HUDEP-2 (cell line): ENCODE measurements around the gene KRT35.
"Not testable (repeated sequence)": the region's sequence is repeated elsewhere in the genome, so short reads cannot be mapped to it uniquely, and the experiment has no call there.

Experiments
- DNase-seq, 76 experiments: peaks; one replicate each; lab custom pipeline; 2025; ENCODE audit not compliant: unreplicated experiment in 76 of 76; lab: John Stamatoyannopoulos, UW

Gene KRT35

GRCh38 chr17:41463746-41464145 is 17.2 kb downstream of the KRT35 start:
- DNase-seq: no peak

GRCh38 chr17:41462705-41463104 is 18.2 kb downstream of the KRT35 start:
- no peak for DNase-seq

GRCh38 chr17:41457676-41458075 is 23.3 kb downstream of the KRT35 start:
- no peak for DNase-seq

GRCh38 chr17:41456204-41456603 is 24.7 kb downstream of the KRT35 start:
- no peak for DNase-seq

GRCh38 chr17:41455236-41455635 is 25.7 kb downstream of the KRT35 start:
- DNase-seq: no peak

DNA sequence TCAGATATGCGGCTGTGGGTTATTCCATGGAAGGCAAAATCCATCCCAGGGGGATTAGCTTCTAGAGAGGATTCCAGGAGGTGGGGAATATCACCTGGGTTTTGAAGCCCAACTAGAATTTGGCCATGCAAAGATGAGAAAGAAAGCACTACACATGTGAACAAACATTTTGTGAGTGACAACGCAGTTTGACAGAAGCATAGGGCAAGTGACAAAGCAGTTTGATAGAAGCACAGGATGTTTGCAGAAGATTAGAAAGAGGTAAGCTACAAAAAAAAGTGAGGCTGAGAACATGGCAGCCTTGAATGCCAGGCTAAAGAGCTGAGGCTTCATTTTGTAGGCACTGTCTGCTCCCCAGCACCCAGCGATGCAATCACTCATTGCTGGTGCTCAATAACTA is 27.9 kb downstream of the KRT35 start:
- no peak for DNase-seq

DNA sequence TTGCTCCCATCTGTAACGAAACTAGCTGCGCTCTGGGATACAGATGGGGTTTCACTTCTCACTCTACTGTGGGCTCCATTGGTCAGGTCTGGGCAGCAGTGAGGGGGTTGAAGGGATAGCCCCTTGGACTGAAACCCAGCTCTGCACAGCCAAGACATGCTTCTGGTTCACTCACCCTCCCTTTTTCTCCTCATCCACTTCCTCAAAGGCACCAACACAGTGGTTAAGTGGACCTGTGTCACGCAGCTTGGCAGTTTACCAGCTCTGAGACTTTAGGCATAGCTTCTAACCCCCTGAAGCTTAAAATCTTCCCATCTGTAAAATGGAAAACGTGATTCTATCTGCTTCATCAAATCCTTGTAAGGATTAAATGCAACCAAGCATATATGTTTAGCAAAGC is 28.7 kb downstream of the KRT35 start:
- no peak for DNase-seq

DNA sequence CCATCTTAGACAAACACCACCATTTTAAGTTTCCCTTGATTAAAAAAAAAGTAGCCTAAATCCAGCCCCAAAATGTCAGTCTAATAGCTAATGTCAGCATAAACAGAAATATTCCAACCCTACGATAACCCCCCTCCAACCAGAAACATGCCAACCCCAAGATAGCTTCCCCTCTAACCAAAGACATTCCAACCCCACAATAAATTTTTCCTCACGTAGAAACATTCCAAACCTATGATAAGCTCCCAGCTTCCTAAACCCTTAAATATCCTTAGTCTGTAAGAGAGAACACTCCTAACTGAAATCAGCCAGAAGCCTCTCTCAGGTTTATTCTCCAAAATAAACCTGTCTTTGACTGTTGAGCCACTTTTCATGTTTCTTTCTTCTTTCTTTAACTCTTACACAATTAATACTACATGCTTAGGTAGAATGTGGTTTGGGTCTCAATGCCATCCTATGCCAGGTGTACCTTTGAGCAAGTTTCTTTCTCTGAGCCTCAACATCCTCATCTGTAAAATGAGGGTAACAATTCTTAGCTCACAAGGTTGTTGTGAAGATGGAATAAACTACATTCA is 29.7 kb downstream of the KRT35 start:
- no peak for DNase-seq

DNA sequence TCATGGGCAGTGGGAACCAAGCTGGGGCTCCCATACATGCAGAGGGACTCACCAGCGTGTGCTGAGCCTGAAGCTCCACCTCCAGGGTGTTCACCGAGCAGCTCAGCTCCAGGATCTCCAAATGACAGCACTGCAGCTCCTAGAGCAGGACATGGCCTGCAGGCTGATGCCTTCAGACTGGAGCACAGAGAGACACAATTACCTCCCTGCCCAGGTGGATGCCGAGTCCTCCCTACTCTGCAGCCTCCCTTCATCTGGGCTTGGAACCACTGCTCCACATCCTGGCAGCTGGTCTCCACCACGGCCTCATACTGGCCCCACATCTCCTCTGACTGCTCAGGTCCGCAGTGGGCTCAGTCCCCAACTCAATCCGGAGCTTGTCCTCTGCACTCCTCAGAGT is 31.9 kb downstream of the KRT35 start:
- DNase-seq: no peak

DNA sequence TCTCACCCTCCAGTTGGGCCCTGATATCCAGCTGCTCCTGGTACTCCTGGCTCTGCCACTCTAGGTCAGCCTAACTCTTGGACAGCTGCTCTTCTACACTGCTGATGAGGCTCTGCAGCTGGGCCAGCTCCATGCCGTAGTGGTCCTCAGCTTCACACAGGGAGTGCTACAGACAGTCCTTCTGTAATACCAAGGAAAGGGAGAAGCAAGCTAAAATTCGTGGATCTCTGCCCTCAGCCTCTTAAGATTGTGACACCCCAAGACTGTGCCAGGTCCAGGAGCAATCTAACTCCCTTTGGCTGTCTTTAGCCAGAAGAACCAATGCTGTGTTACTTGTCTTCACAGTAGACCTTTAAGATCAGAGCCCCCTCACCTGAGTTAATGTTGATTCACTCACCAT is 32.4 kb downstream of the KRT35 start:
- no peak for DNase-seq

DNA sequence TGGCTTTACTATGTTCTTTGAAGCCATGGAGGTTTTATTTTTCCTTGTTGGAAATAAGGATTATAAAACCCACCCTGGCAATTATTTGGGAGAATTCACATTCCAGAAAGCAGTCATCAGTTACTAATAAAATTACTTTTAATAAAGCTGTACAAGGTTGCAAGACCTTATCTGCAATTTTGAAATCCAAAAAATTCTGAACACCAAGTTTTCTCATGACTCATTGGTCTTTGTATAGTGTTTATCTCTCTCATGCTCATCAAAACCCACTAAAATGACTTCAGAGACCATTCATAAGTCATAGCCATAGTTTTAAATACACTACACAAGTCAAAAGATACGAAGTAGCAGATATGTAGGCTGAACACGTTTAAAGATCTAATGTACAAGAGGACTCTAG is 34.1 kb downstream of the KRT35 start:
- no peak for DNase-seq

DNA sequence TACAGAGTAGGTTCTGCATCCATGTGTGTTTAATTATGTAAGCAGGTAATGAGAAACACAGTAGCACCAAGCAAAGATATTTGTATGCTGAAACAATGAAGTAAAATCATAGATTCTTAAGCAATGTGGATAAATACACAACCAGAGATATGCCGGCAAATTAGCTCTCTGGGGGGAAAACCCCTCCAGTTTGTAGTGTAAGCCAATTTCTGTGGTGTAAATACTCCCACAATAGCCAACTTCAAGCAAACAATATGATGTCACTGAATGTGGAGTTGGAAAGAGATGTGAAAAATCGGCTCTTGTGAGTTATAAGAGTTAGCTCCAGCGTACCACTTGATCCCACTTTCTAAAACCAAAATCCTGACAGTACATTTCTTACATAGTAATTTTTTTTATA is 36.3 kb downstream of the KRT35 start:
- DNase-seq: no peak

- no peak for DNase-seq
Observed at GRCh38 chr17:41444186-41444585, 36.8 kb downstream of the KRT35 start.

DNA sequence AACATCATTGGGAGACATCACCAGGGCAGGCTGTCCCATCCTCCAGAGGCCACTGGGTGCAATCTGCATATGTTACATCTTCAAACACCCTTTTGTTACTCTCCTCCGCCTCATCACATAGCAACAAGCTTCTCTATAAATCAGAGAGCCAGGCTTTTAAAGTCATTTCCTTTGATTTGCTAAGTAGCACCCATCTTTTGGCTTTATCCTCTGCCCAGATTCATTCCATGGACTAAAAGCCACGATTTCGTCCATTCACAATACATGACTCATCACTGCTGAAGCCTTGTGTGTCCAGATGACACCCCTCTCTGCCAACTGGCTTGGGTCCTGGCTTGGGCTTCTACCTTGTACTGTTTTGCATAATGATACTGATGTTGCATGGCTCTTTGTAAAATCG is 38.2 kb downstream of the KRT35 start:
- no peak for DNase-seq

DNA sequence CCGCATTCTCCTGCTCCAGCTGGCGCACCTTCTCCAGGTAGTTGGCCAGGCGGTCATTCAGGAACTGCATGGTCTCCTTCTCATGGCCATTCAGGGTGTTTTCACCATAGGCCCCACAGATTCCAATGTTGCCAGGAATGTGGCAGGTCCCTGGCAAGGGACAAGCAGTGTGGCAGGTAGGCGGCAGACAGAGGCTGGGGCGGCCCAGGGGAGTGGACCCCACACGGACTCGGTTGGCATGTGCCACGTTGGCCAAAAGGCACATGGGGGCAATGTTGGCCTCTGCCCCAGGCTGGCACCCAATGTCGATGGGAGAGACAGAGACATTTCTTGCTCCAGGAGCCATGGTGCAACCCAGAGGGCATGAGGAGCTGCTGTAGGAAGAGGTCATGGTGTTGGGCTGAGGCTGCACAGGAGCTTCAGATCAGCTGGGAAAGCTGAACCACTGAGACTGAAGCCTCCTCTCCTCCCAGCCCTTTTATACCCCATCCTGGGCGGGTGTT is 40.4 kb downstream of the KRT35 start, which contains the start of gene KRT38:
Gene KRT38 (minus strand): TSS at position 453 of the 503 bp plus-strand sequence. CDS start 62 bp downstream, at position 391.
- no peak for DNase-seq

DNA sequence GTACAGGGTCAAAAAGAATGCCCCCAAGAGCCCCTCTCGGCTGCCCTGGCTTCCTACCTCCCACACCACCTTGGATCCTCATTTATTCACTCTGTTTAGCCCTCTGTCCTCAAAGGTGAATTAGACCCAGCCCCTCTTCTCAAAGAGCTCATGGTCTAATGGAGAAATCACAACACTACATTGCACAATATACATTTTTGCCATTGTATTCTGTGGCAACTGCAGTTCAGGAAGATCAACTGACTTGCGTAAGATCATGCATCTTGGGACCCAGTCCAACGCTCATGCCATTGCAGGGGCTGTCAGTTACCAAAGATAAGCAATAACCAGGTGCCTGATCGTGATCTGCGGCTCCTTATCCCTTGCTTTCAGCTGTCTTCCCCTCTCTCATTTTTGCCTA is 41.6 kb downstream of the KRT35 start:
- DNase-seq: no peak

DNA sequence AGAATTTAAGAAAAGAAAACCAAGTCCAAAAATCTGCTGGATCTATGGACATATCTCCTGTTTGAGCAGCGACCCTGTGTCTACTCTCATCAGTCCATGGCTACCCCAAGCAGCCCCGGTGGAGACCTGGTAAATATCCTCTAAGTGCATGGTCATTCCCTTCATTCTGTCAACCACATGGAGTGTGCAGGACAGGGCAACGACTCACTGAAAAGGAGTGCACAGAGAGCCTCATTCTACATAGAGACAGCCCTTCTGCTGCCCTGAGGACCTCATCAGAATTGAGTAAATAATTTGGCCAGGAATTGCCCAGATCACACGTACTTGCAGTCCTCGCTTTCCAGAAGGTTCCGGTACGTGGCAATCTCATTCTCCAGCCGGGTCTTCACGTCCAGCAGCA is 43.2 kb downstream of the KRT35 start:
- no peak for DNase-seq

GRCh38 chr17:41437254-41437653 is 43.7 kb downstream of the KRT35 start:
- DNase-seq: no peak

- DNase-seq: no peak
Observed at GRCh38 chr17:41434415-41434814, 46.5 kb downstream of the KRT35 start.

- DNase-seq: no peak
Observed at GRCh38 chr17:41434005-41434404, 46.9 kb downstream of the KRT35 start.

DNA sequence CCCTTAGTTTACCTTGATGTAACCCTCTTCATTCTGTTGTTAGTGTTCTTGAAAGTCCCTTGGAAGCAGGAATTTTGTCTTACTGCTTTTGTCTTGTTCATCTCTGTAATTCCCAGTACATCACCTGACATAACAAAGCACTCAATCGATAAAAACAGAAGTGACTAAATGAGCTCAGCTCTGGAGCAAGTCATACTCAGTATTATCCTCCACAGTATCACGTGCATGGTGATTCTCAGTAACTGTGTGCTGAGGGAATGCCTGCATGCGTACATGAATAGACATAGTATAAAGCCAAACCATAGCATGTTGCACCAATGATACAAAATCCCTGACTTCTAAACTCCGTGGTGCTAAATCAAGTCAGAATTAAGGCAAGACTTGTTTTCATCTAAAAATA is 47.4 kb downstream of the KRT35 start:
- no peak for DNase-seq

- DNase-seq: not testable (repeated sequence)
Observed at GRCh38 chr17:41430376-41430775, 50.6 kb downstream of the KRT35 start.

DNA sequence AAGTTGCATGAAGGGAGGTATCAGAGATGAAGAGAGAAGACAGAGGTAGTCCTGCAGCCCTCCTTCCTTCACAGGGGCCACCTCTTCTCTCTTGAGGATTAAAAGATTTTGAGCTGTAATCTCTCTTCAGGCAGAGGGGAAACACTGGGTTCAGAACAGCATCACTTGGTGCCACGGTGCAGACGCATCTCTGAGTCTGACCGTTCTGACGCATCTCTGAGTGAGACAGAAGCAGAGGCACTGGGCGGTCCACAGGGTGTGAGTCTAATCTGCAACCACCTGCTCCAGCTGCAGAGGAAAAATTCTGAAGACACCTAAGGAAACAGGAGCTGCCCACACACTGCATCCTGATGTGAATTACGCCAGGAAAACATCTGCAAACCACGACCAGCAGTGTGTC is 51.3 kb downstream of the KRT35 start:
- no peak for DNase-seq
